Ascending aorta (tissue), 2 donors: ENCODE results near the gene AKIRIN2. TPM values are rescaled to one million over a fixed set of nuclear protein-coding genes. Genes with fewer than 3 reads are reported as not detected.
A peak's percentile ranks its signal among the peaks of the same experiment; 100 is the strongest.

Experiments
- DNase-seq, 2 donors: peaks; one replicate each; pipeline ENCODE4 v3.0.0-alpha.2; 2019; ENCODE audit warnings: low spot score in 2 of 2
- H3K27ac ChIP-seq, 2 donors: fragments of 200-600 bp; sonication (generic); one replicate each; pipeline ENCODE4 v1.5.1; 2016 to 2017; ENCODE audit warnings: mild to moderate bottlenecking in 1 of 2
- H3K27me3 ChIP-seq: fragments of 200-600 bp; sonication (generic); one replicate; pipeline ENCODE4 v1.5.1; 2017
- H3K36me3 ChIP-seq, 2 donors: fragments of 200-600 bp; sonication (generic); one replicate each; pipeline ENCODE4 v1.5.1; 2016
- H3K4me1 ChIP-seq, 2 donors: fragments of 200-600 bp; sonication (generic); one replicate each; pipeline ENCODE4 v1.5.1; 2016 to 2017; ENCODE audit warnings: mild to moderate bottlenecking in 1 of 2
- H3K4me3 ChIP-seq, 2 donors: fragments of 200-600 bp; sonication (generic); one replicate each; pipeline ENCODE4 v1.5.1; 2016 to 2017; ENCODE audit warnings: mild to moderate bottlenecking in 1 of 2
- H3K9me3 ChIP-seq, 2 donors: fragments of 200-600 bp; sonication (generic); one replicate each; pipeline ENCODE4 v1.5.1; 2016
- CTCF ChIP-seq, 3 experiments: fragments of 200-600 bp in 2 of 3; fragments of 450-650 bp in 1 of 3; sonication (generic) in 2 of 3; IDR thresholded peaks; one replicate each; pipeline ENCODE4 v1.5.1; 2016 to 2019; ENCODE audit warnings: antibody characterized with exemption in 3 of 3, mild to moderate bottlenecking in 1 of 3, moderate library complexity in 1 of 3
- intact Hi-C: fragments of 100-400 bp; cut with DNase I; formaldehyde crosslinking; loops from one replicate; pipeline ENCODE4 v1.15.1; 2023
- total RNA-seq: library from RNA; depleted of rRNA; stranded (reverse); fragments of >200 nt; gene quantifications from one replicate; pipeline ENCODE4 v1.1.0, GENCODE V29; 2016

AKIRIN2 gene
- 39.1 TPM for total RNA-seq

- H3K9me3 ChIP-seq = no peaks in the 10 kb centered on the region
- H3K27ac ChIP-seq = peak within 1 kb of the TSS; percentile 96 to 99
- H3K4me1 ChIP-seq = peaks cover 0 to 7% of the 10 kb centered on the region in 2 donors
- no peak for TF ChIP-seq CTCF (IDR thresholded peaks at IDR 0.05)
- no peaks in the 10 kb centered on the region for H3K36me3 ChIP-seq
- DNase-seq = peak; percentile 92 to 98
- no peaks in the 10 kb centered on the region for H3K27me3 ChIP-seq
- intact Hi-C loops = loop anchor here (2.0 to 5.0 kb wide), 8 partner anchors 21 to 1379 kb away; partner anchors contain the start of genes PNRC1, RARS2 and SLC35A1
- peak within 1 kb of the TSS; percentile 92 to 97 for H3K4me3 ChIP-seq
Observed at GRCh38 chr6:87701676-87702588, at the start of gene AKIRIN2. AKIRIN2 (minus strand) TSS chr6:87702233; CDS start chr6:87701684, 549 bp downstream.

- Histone ChIP-seq H3K36me3 (no peaks in the 10 kb centered on the region), H3K27me3 (no peaks in the 10 kb centered on the region), H3K4me3 (no peak overlapping the region), H3K4me1 (no peaks in the 10 kb centered on the region), H3K9me3 (no peaks in the 10 kb centered on the region), H3K27ac (no peak overlapping the region)
- no peak for DNase-seq
- no peak for TF ChIP-seq CTCF (IDR thresholded peaks at IDR 0.05)
- intact Hi-C loops = no loop called here
Observed at GRCh38 chr6:87747646-87748045, 45.6 kb upstream of the AKIRIN2 start.

- H3K4me1 ChIP-seq = no peaks in the 10 kb centered on the region
- H3K27me3 ChIP-seq = no peaks in the 10 kb centered on the region
- H3K4me3 ChIP-seq = no peak overlapping the region
- no peaks in the 10 kb centered on the region for H3K9me3 ChIP-seq
- no peak for TF ChIP-seq CTCF (IDR thresholded peaks at IDR 0.05)
- no peak overlapping the region for H3K27ac ChIP-seq
- H3K36me3 ChIP-seq = no peaks in the 10 kb centered on the region
- intact Hi-C loops = no loop called here
- DNase-seq = no peak
Observed at GRCh38 chr6:87745966-87746721, 44.1 kb upstream of the AKIRIN2 start.

- TF ChIP-seq CTCF (IDR thresholded peaks at IDR 0.05) = no peak
- no peak for DNase-seq
- intact Hi-C loops = no loop called here
- Histone ChIP-seq H3K4me3 (no peak overlapping the region), H3K36me3 (no peaks in the 10 kb centered on the region), H3K27me3 (no peaks in the 10 kb centered on the region), H3K9me3 (no peaks in the 10 kb centered on the region), H3K4me1 (no peaks in the 10 kb centered on the region), H3K27ac (no peak overlapping the region)
Observed at GRCh38 chr6:87743454-87743853, 41.4 kb upstream of the AKIRIN2 start.

GRCh38 chr6:87742106-87742505 lies 40.1 kb upstream of the AKIRIN2 start:
- intact Hi-C loops = no loop called here
- Histone ChIP-seq H3K27ac (no peak overlapping the region), H3K4me3 (no peak overlapping the region), H3K36me3 (no peaks in the 10 kb centered on the region), H3K4me1 (no peaks in the 10 kb centered on the region), H3K27me3 (no peaks in the 10 kb centered on the region), H3K9me3 (no peaks in the 10 kb centered on the region)
- TF ChIP-seq CTCF (IDR thresholded peaks at IDR 0.05) = no peak
- DNase-seq = no peak
